Urinary bladder (tissue), 4 donors: ENCODE results near the gene GAL3ST2. TPM values are rescaled to one million over a fixed set of nuclear protein-coding genes. Genes with fewer than 3 reads are reported as not detected.

Experiments
- DNase-seq: peaks from one replicate; pipeline ENCODE4 v3.0.0-alpha.2; 2015; ENCODE audit errors: extremely low spot score
- H3K27ac ChIP-seq: one replicate; pipeline ENCODE4 v1.5.1; 2013; ENCODE audit warnings: low read depth, mild to moderate bottlenecking, moderate library complexity
- H3K36me3 ChIP-seq: one replicate; pipeline ENCODE4 v1.6.1; 2013; ENCODE audit warnings: mild to moderate bottlenecking, moderate library complexity; ENCODE audit not compliant: insufficient read depth
- H3K4me1 ChIP-seq: one replicate; pipeline ENCODE4 v1.6.1; 2013; ENCODE audit warnings: mild to moderate bottlenecking, moderate library complexity; ENCODE audit not compliant: insufficient read depth
- H3K4me3 ChIP-seq: one replicate; pipeline ENCODE4 v1.5.1; 2013; ENCODE audit warnings: low read depth, low read length
- WGBS: extraction: QIAGEN DNeasy Blood & Tissue Kit; methylation state at CpG from one replicate; pipeline ENCODE4 v1.1.7; 2013; 5-methylcytosine and 5-hydroxymethylcytosine counted together
- polyA plus RNA-seq: library from polyadenylated mRNA; stranded (reverse); fragments of 200-250 nt; gene quantifications from one replicate; pipeline ENCODE4 v1.2.3, GENCODE V29; 2013
- total RNA-seq: library from RNA; depleted of rRNA; stranded (reverse); fragments of >200 nt; gene quantifications from one replicate; pipeline ENCODE4 v1.2.3, GENCODE V29; 2014
- donor health status: healthy with polysubstance abuse.
- donor health status: healthy.

Gene GAL3ST2
- total and polyA plus RNA-seq, 2 donors, result not detected

DNA sequence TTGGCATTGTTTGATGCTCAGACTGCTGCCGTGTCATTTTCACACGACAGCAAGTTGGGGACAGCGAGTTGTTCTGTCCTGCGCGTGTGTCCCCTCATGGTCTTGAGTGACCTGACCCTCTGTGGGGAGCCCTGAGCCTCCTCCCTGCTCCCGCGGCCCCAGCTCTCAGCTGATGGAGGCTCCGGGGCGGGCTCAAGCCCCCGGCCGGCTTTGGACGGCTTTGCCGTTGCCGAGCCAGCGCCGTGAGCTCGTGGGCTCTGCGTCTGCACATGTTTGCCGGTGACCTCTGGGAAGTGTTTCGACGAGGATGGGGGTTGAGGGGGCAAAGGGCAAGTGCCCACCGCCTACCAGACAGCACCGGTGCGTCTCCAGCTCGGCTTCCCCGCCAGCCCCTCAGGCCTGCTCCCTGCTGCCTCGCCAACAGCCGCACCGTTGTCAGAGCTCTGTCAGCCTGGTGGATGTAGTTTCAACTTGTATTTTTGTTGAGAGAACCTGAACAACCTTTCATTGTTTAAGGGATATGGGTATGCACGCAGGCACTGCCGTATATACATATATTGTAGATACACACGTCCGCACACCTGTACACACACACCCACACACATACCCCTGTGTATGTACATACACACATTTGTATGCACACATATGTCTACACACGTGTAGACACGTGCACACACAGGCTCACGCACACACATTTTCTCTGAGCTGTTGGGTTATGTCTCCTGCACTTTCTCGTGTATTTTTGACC lies 68.4 kb downstream of the GAL3ST2 start:
- Histone ChIP-seq H3K36me3 (no peaks in the 10 kb centered on the region), H3K4me1 (no peaks in the 10 kb centered on the region), H3K4me3 (no peak overlapping the region), H3K27ac (no peak overlapping the region)
- WGBS, result 81% methylated on average over 37 of the region's 37 CpGs
- no peak for DNase-seq

DNA sequence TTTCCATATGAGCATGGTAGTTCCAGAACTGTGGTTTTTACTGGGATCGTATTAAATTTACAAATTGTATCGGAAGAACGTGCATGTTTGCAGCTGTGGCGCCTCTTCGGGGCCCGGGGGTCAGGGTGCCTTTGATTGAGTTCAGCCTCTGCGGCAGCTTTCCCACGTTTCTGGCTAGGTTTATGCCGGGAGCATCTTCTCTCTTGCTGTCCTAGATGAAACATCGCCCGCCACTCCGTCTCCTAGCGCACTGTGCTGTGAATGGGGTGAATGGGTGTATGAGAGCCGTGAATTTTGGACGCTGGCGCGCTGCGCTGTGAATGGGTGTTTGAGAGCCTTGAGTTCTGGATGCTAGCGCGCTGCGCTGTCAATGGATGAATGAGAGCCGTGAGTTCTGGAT lies 69.8 kb downstream of the GAL3ST2 start:
- DNase-seq, result no peak
- H3K4me1 ChIP-seq, result no peaks in the 10 kb centered on the region
- WGBS, result 89% methylated on average over 22 of the region's 22 CpGs
- no peak overlapping the region for H3K27ac ChIP-seq
- H3K4me3 ChIP-seq, result no peak overlapping the region
- no peaks in the 10 kb centered on the region for H3K36me3 ChIP-seq

DNA sequence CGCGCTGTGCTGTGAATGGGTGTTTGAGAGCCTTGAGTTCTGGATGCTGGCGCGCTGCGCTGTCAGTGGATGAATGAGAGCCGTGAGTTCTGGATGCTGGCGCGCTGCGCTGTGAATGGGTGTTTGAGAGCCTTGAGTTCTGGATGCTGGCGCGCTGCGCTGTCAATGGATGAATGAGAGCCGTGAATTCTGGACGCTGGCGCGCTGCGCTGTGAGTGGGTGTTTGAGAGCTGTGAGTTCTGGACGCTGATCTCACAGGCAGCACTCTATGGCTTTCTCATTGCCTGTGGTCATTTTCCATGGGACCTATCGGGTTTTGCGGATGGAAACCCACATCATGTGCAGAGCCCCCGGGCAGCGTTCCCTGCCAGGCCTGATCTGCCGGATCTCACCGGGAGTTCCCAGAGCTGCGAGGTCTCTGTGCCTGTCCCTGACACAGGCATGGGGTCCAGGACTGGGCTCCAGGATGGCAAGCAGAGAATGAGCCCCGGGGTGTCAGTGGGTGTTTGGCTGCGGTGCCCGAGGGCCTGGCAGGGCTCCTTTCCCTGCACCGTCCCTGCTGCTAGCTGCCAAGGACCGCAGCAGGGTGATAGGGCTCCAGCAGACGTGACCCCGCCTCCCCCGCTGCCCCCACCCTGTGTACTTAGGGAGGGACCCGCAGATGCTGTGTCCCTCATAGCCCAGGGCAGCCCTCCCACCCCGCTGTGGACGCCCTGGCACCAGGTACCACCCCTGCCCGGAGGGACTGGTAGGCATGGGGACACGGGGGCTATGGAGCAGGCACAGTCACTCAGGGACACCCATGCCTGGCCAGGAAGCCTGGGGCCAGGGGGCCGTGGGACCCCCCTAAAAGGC lies 72.4 kb downstream of the GAL3ST2 start:
- 90% methylated on average over 39 of the region's 39 CpGs for WGBS
- Histone ChIP-seq H3K36me3 (no peaks in the 10 kb centered on the region), H3K27ac (no peak overlapping the region), H3K4me1 (no peaks in the 10 kb centered on the region), H3K4me3 (no peak overlapping the region)
- DNase-seq, result no peak

DNA sequence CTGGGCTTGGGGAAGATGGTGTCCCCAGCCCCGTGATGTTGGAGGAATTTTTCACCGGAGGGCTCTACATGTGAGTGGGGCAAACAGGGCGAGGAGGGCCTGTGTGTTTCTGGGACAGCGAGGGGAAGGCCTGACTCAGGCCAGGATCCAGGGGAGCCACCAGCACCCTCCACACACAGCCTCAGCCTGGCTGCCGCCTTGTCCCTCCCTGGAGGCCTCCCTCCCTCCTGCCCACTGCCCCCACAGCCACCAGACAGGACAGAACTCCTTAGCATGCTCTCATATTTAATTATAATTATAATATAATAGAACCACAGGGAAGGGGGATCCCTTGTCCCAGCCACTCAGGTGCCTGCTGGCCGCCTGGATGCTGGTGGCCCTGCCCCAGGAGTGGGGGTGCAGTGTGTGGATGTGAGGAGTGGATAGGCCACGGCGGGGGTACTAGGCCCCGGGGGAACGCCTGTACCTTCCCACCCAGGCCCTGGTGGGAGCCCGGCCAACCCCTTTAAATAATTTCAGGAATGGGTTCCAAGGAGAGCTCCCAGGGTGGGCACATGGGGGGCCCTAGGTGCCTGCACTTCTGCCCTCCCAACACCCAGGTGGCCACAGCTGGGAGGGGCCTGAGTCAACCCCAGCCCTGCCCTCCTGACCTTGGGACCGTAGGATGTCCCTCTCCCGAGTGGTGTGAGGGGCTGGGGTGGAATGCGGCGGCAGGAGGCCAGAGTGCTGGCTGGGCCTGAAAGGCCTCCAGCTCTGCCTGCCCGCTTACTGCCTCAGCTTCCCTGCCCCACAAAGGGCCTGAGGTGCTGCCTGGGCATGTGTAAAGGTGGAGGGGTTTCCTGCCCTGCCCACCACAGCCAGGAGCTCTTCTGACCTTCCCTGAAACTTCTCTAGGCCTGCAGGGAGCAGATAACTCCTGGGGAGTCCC lies 73.3 kb downstream of the GAL3ST2 start:
- H3K4me3 ChIP-seq, result no peak overlapping the region
- no peaks in the 10 kb centered on the region for H3K36me3 ChIP-seq
- no peak for DNase-seq
- H3K4me1 ChIP-seq, result no peaks in the 10 kb centered on the region
- 88% methylated on average over 16 of the region's 16 CpGs for WGBS
- H3K27ac ChIP-seq, result no peak overlapping the region

DNA sequence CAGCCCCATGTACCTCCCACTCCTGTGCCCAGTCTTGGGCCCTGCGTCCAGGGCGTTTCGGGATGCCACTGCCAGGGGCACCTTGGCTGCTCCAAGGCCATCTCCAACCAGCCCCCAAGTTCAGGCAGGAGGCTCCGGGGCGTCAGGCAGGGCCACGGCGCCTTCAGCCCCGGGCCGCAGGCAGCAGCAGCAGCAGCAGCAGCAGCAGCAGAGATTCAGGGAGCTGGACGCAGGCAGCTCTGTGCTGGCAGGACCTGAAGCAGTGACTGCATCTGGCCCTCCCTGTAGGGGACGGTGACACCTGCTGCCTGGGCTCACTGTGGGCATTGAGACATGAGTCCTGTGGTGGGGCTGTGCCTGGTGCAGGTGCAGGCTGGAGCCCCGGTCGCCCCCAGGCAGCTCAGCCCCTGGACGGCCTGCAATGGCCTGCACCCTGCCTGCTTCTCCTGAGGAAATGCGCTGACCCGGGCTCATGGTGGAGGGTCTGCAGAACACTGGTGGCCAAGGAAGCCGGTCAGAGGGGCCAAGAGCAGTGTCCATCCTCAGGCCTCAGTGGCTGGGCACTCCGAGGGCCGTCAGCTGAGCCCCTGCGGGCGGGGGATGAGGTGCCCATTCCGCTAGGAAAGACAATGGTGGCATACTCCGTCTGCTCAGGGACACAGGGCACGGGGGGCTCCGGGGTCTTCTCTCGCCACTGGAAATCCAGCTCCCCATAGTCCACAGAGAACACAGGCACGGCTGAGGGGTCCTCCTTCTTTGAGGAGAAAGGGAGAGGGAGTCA lies 74.1 kb downstream of the GAL3ST2 start:
- no peak overlapping the region for H3K4me3 ChIP-seq
- H3K4me1 ChIP-seq, result no peaks in the 10 kb centered on the region
- no peaks in the 10 kb centered on the region for H3K36me3 ChIP-seq
- H3K27ac ChIP-seq, result no peak overlapping the region
- DNase-seq, result no peak
- 93% methylated on average over 27 of the region's 27 CpGs for WGBS

DNA sequence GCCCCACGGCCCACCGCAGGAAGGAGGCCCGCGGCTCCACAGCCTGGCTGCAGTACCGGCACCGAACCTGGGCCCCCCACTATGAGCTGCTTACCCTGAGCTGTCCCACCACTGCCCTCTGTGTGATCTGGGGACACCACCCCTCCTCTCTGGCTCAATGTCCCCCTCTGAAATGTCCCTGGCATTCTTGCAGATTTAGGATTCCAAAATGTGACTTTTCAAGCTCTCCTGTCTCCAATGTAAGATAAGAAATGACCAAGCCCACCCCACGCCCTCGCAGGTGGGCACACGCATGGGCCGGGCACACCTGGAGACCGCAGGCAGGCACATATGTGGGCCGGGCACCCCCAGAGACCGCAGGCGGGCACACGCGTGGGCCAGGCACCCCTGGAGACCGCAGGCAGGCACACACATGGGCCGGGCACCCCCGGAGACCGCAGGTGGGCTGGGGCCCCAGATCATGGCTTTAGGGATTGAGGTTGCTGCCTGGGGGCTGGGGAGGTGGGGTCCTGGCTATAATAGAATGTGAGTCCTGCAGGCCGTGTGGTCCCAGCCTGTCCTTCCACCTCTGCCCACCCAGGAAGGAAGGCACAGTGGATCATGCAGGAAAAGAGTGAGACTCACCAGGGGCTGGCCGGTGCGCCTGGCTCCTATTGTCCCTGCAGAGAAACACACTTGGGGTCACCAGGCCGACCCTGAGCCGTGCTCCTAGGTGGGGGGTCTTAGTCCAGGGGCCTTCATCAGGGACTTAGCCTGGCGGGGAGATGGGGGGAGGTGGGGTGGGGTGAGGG lies 74.9 kb downstream of the GAL3ST2 start:
- no peaks in the 10 kb centered on the region for H3K36me3 ChIP-seq
- H3K27ac ChIP-seq, result no peak overlapping the region
- WGBS, result 91% methylated on average over 26 of the region's 26 CpGs
- no peak for DNase-seq
- H3K4me3 ChIP-seq, result no peak overlapping the region
- H3K4me1 ChIP-seq, result no peaks in the 10 kb centered on the region

DNA sequence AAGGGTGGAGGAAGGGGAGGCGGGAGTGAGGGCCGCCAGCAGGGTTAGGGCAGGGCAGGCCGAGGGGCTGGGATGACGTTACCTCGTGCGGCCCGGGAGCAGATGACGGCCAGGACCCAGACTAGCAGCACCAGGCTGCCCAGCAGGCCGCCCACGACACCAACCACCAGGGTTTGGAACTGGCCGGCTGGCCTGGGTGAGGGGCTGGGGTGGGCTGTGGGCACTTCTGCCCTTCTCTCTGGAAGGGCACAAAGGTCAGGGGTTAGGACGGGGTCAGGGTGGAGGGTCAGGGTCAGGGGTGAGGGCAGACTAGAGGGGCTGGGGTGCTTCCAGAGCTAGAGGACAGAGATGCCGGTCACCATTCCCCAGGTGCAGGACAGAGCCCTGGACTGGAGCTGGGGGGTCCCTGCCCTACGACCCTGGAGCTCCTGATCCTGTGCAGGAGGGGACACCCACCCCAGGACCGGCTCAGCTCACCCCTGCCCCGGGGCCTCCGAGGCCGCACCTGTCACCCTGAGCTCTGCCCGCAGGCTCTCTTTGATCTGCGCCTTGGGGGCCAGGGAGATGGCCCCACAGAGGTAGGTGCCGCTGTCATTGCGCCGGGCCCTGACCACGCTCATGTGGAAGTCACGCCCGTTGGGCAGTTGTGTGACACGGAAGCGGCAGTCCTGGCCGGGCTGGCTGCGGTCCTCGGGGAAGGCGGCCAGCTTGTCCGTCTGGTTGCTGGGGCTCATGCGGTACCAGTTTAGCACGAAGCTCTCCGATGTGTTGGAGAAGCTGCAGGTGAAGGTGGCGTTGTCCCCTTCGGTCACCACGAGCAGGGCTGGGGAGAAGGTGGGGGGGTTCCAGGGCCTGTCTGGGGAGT lies 75.7 kb downstream of the GAL3ST2 start:
- 96% methylated on average over 39 of the region's 39 CpGs for WGBS
- Histone ChIP-seq H3K4me3 (no peak overlapping the region), H3K27ac (no peak overlapping the region), H3K4me1 (no peaks in the 10 kb centered on the region), H3K36me3 (no peaks in the 10 kb centered on the region)
- DNase-seq, result no peak

DNA sequence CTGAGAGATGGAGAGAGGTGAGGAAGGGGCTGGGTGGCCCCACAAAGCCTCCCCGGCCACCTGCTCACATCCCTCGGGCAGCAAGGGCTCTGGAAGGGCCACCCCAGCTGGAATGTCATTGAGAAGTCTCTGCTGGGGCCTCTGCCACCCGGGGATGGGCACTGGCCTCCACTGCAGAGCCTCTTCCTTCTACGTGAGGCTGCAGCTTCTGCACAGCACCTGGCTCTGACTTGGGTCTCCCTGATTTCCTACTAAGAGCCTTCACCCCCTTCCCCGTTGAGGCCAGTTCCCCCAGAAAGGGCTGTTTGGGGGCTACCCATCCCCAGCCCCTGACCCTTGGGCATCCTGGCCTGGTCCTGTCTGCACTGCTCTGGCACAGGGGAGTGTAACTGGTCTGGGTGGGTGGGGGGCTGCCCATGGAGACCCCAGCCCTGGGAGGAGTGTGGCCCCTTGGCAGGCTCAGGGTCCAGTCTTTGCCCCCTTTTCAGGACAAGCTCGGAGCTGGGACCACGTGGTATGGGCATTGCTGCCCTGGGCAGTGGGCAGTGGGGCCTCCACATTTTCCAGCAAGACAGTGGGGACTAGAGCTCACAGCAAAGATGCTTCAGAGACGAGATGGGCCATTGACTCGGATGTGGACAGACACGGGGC lies 76.5 kb downstream of the GAL3ST2 start:
- WGBS, result 92% methylated on average over 10 of the region's 10 CpGs
- DNase-seq, result no peak
- no peak overlapping the region for H3K4me3 ChIP-seq
- H3K27ac ChIP-seq, result no peak overlapping the region
- no peaks in the 10 kb centered on the region for H3K36me3 ChIP-seq
- no peaks in the 10 kb centered on the region for H3K4me1 ChIP-seq

Other genes with a start within 250 kb of the GAL3ST2 start
- 16.7 TPM for gene BOK, start 218.1 kb upstream of the GAL3ST2 start, total RNA-seq
- gene BOK, start 218.1 kb upstream of the GAL3ST2 start, polyA plus RNA-seq, result 95.8 TPM
- gene THAP4, start 139.7 kb upstream of the GAL3ST2 start, total RNA-seq, result 18.9 TPM
- gene THAP4, start 139.7 kb upstream of the GAL3ST2 start, polyA plus RNA-seq, result 49.3 TPM
- 31.5 TPM for gene ATG4B, start 139.1 kb upstream of the GAL3ST2 start, total RNA-seq
- 52.2 TPM for gene ATG4B, start 139.1 kb upstream of the GAL3ST2 start, polyA plus RNA-seq
- 12.7 TPM for gene DTYMK, start 90.0 kb upstream of the GAL3ST2 start, total RNA-seq
- gene DTYMK, start 90.0 kb upstream of the GAL3ST2 start, polyA plus RNA-seq, result 20.0 TPM
- gene ING5, start 74.8 kb upstream of the GAL3ST2 start, total RNA-seq, result 32.9 TPM
- 39.3 TPM for gene ING5, start 74.8 kb upstream of the GAL3ST2 start, polyA plus RNA-seq
- 9.7 TPM for gene D2HGDH, start 42.2 kb upstream of the GAL3ST2 start, total RNA-seq
- 25.9 TPM for gene D2HGDH, start 42.2 kb upstream of the GAL3ST2 start, polyA plus RNA-seq
- 0.21 TPM for gene NEU4, start 32.4 kb downstream of the GAL3ST2 start, total RNA-seq
- gene NEU4, start 32.4 kb downstream of the GAL3ST2 start, polyA plus RNA-seq, result 0.29 TPM
- gene PDCD1, start 82.1 kb downstream of the GAL3ST2 start, total RNA-seq, result not detected
- 0.29 TPM for gene PDCD1, start 82.1 kb downstream of the GAL3ST2 start, polyA plus RNA-seq
- not detected for gene RTP5, start 92.9 kb downstream of the GAL3ST2 start, total RNA-seq
- gene RTP5, start 92.9 kb downstream of the GAL3ST2 start, polyA plus RNA-seq, result 0.06 TPM